Endothelial cell of umbilical vein (primary cell): ENCODE data around the gene SLC35D1. TPM values are rescaled to one million over a fixed set of nuclear protein-coding genes. Genes with fewer than 3 reads are reported as not detected.

Source experiments
- BruUV-seq: library from RNA; stranded (reverse); fragments of 400-500 nt; replicated peaks from 2 replicates; lab custom pipeline; 2021; lab: Mats Ljungman, UMichigan
- CTCF ChIA-PET: fragments of 300-600, 350-600 bp; sonication (Branson Sonifier 250); formaldehyde crosslinking; loops from one replicate; lab custom pipeline; 2021; ENCODE audit warnings: antibody characterized with exemption, inconsistent platforms; lab: Charles Lee
- POLR2A ChIA-PET: fragments of 300-600, 350-600 bp; sonication (Branson Sonifier 250); formaldehyde crosslinking; loops from one replicate; lab custom pipeline; 2021; ENCODE audit warnings: antibody characterized with exemption, inconsistent platforms; lab: Charles Lee
- DNase-seq: peaks from one replicate; pipeline ENCODE4 v3.0.0-alpha.2; 2011; ENCODE audit warnings: low read depth, low spot score
- FAIRE-seq: peaks from 2 replicates; lab custom pipeline; 2011; peaks lifted over from hg19 to GRCh38; lab: Jason Lieb, UNC
- H2AFZ ChIP-seq: 2 replicates; pipeline ENCODE4 v1.6.0; 2012; ENCODE audit warnings: low read depth, low read length, control low read depth, inconsistent platforms
- H3K27ac ChIP-seq: 2 replicates; pipeline ENCODE4 v1.5.1; 2011; ENCODE audit warnings: low read depth, mild to moderate bottlenecking, control low read depth, low read length, moderate library complexity; ENCODE audit not compliant: insufficient read depth
- H3K27me3 ChIP-seq, 2 experiments: 2 replicates each; pipeline versions ENCODE4 v1.6.0 to v1.6.1; 2011; ENCODE audit warnings: low read length in 2 of 2, mixed read lengths in 1 of 2; ENCODE audit not compliant: control insufficient read depth in 2 of 2, insufficient read depth in 2 of 2
- H3K36me3 ChIP-seq, 2 experiments: 2 replicates in 1 of 2; 3 replicates in 1 of 2; pipeline ENCODE4 v1.5.1; 2011; ENCODE audit warnings: low read length in 2 of 2, mild to moderate bottlenecking in 1 of 2, moderate library complexity in 1 of 2; ENCODE audit not compliant: control insufficient read depth in 2 of 2, insufficient read depth in 2 of 2; ENCODE audit errors: extremely low read depth in 1 of 2
- H3K4me1 ChIP-seq: 3 replicates; pipeline ENCODE4 v1.5.1; 2011; ENCODE audit warnings: mild to moderate bottlenecking, low read length; ENCODE audit not compliant: control insufficient read depth, insufficient read depth; ENCODE audit errors: extremely low read depth
- H3K4me2 ChIP-seq: 2 replicates; pipeline ENCODE4 v1.6.1; 2011; ENCODE audit warnings: low read length, control low read depth, mixed read lengths; ENCODE audit not compliant: insufficient read depth
- H3K4me3 ChIP-seq, 3 experiments: fragments of 200-600 bp in 1 of 3; sonication (generic), shearing (Covaris generic) in 1 of 3; replicated peaks in 1 of 3; 2 replicates each; pipeline ENCODE4 v1.5.1; 2011 to 2016; ENCODE audit warnings: control low read depth in 3 of 3, low read length in 3 of 3, mild to moderate bottlenecking in 2 of 3, inconsistent platforms in 1 of 3, low read depth in 1 of 3, moderate library complexity in 1 of 3; ENCODE audit not compliant: insufficient read depth in 1 of 3
- H3K79me2 ChIP-seq: 2 replicates; pipeline ENCODE4 v1.6.0; 2012; ENCODE audit warnings: low read length, inconsistent platforms; ENCODE audit not compliant: control insufficient read depth, insufficient read depth
- H3K9ac ChIP-seq: replicated peaks from 2 replicates; pipeline ENCODE3; 2011; ENCODE audit warnings: low read length, control low read depth; ENCODE audit not compliant: insufficient read depth; ENCODE audit errors: extremely low read depth
- H3K9me1 ChIP-seq: replicated peaks from 3 replicates; pipeline ENCODE4 v1.6.0; 2011; ENCODE audit warnings: mild to moderate bottlenecking, low read length; ENCODE audit not compliant: control insufficient read depth, insufficient read depth; ENCODE audit errors: extremely low read depth
- H3K9me3 ChIP-seq: replicated peaks from 2 replicates; pipeline ENCODE4 v1.5.1; 2012; ENCODE audit warnings: low read length, inconsistent platforms; ENCODE audit not compliant: control insufficient read depth, insufficient read depth
- H4K20me1 ChIP-seq: replicated peaks from 2 replicates; pipeline ENCODE3; 2011; ENCODE audit warnings: mild to moderate bottlenecking, low read length; ENCODE audit not compliant: control insufficient read depth, insufficient read depth; ENCODE audit errors: extremely low read depth
- CTCF ChIP-seq, 2 donors: IDR thresholded peaks; 1 replicate in 1 of 2; 2 replicates in 1 of 2; pipeline ENCODE4 v1.5.1; 2011; ENCODE audit warnings: low read length in 2 of 2, mild to moderate bottlenecking in 2 of 2, moderate library complexity in 2 of 2, control low read depth in 1 of 2, inconsistent platforms in 1 of 2, low read depth in 1 of 2; ENCODE audit not compliant: insufficient read depth in 1 of 2; ENCODE audit errors: extremely low read depth in 1 of 2
- FOS ChIP-seq: IDR thresholded peaks from 2 replicates; pipeline ENCODE4 v1.6.1; 2011; ENCODE audit warnings: mild to moderate bottlenecking, low read length, moderate library complexity, borderline replicate concordance; ENCODE audit not compliant: insufficient read depth
- GATA2 ChIP-seq: IDR thresholded peaks from 2 replicates; pipeline ENCODE4 v1.7.0; 2011; ENCODE audit warnings: low read depth, mild to moderate bottlenecking, moderate library complexity, mixed read lengths, low read length; ENCODE audit not compliant: insufficient read length, insufficient read depth
- JUN ChIP-seq: IDR thresholded peaks from 2 replicates; pipeline ENCODE4 v1.6.1; 2011; ENCODE audit warnings: borderline replicate concordance, low read depth; ENCODE audit not compliant: insufficient read length, insufficient read depth
- MYC ChIP-seq: IDR thresholded peaks from one replicate; pipeline ENCODE4 v1.6.1; 2011; ENCODE audit warnings: mild to moderate bottlenecking, low read depth, low read length
- POLR2A ChIP-seq: IDR thresholded peaks from 2 replicates; pipeline ENCODE4 v1.6.1; 2012; ENCODE audit warnings: low read depth, mild to moderate bottlenecking, control low read depth, low read length
- POLR2AphosphoS5 ChIP-seq: IDR thresholded peaks from 2 replicates; pipeline ENCODE4 v1.6.1; 2012; ENCODE audit warnings: low read depth, mild to moderate bottlenecking, control low read depth, low read length, moderate library complexity; ENCODE audit not compliant: insufficient read depth
- dilution Hi-C: fragments of 300-500 bp; cut with MboI; formaldehyde crosslinking; loops from one replicate; pipeline ENCODE4 v1.15.0; 2019; ENCODE audit warnings: low sequenced_read_pairs; ENCODE audit not compliant: extremely low pct_ligation_motif_present
- intact Hi-C: fragments of 100-400 bp; cut with micrococcal nuclease; formaldehyde crosslinking; loops from one replicate; pipeline ENCODE4 v1.10.0; 2022
- polyA plus RNA-seq, 4 experiments: library from polyadenylated mRNA; depleted of rRNA in 3 of 4; stranded (reverse) in 3 of 4; unstranded in 1 of 4; fragments of >200 nt; gene quantifications; 2 replicates each; pipeline versions ENCODE4 v1.2.1 to v1.2.3, GENCODE V29; 2011 to 2012; ENCODE audit warnings: missing spikeins in 1 of 4
- total RNA-seq: library from RNA; stranded (reverse); gene quantifications from 2 replicates; pipeline ENCODE4 v1.2.3, GENCODE V29; 2021

Gene SLC35D1
- total and polyA plus RNA-seq, 2 donors (not counting 3 experiments of a cell fraction or from before 2014, with no cell fraction given), result 3.5 to 6.6 TPM

DNA sequence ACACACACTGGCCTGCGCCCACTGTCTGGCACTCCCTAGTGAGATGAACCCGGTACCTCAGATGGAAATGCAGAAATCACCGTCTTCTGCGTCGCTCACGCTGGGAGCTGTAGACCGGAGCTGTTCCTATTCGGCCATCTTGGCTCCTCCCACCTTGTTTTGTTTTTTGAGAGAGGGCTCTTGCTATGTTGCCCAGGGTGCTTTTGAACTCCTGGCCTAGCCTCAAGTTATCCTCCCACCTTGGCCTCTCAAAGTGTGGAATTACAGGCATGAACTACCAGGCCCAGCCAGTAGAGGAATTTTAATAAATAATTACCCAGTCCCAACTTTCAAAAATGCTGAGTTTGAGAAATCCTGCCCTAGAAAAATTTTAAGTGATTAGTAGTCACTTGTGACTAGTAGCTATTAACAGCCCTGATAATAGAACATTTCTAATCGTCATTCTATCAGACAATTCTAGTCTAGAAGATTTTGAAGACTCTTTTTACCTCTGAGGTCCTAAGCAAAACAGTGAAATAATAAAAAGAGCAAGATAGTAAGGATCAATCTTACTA lies 30.9 kb upstream of the SLC35D1 start:
- Histone ChIP-seq H3K36me3 (no peaks in the 10 kb centered on the region), H3K27ac (no peak overlapping the region), H3K4me1 (no peaks in the 10 kb centered on the region), H2AFZ (no peak overlapping the region), H3K4me3 (no peak overlapping the region), H3K9me3 (no peaks in the 10 kb centered on the region), H3K9ac (no peak overlapping the region), H3K9me1 (no peaks in the 10 kb centered on the region), H3K79me2 (no peaks in the 10 kb centered on the region), H4K20me1 (no peaks in the 10 kb centered on the region), H3K27me3 (peaks cover 0 to 2% of the 10 kb centered on the region in 2 experiments), H3K4me2 (no peak overlapping the region)
- FAIRE-seq (no peak), DNase-seq (no peak)
- BruUV-seq, result no TSS peak
- ChIA-PET CTCF (no interaction called here), POLR2A (no interaction called here)
- dilution Hi-C loops (no loop called here), intact Hi-C loops (no loop called here)
- TF ChIP-seq JUN (no peak), MYC (no peak), FOS (no peak), GATA2 (no peak), CTCF (IDR thresholded peaks at IDR 0.05; ENCODE audit: extremely low read depth in 1 of 2, insufficient read depth in 1 of 2, low read depth in 1 of 2, low read length in 2 of 2) (no peak), POLR2A (no peak), POLR2AphosphoS5 (no peak)
